ENCODE data around the gene SH2D1A.
"Not testable (repeated sequence)": the region's sequence is repeated elsewhere in the genome, so short reads cannot be mapped to it uniquely, and the experiment has no call there.

SH2D1A gene

GRCh38 chrX:124393659-124394058, 47.3 kb downstream of the SH2D1A start:
- no peak for TF ChIP-seq CTCF (IDR thresholded peaks at IDR 0.05; ENCODE audit: low read depth, low read length)
- no peak overlapping the region for H3K4me3 ChIP-seq (replicated peaks in 1 of 2; ENCODE audit: low read depth in 2 of 2, low read length in 2 of 2)
- DNase-seq (ENCODE audit: low read depth in 2 of 2) = no peak

GRCh38 chrX:124395145-124395880, 49.0 kb downstream of the SH2D1A start:
- DNase-seq (ENCODE audit: low read depth in 2 of 2) = no peak
- H3K4me3 ChIP-seq (replicated peaks in 1 of 2; ENCODE audit: low read depth in 2 of 2, low read length in 2 of 2) = no peak overlapping the region
- no peak for TF ChIP-seq CTCF (IDR thresholded peaks at IDR 0.05; ENCODE audit: low read depth, low read length)

- no peak for DNase-seq (ENCODE audit: low read depth in 2 of 2)
Measured at GRCh38 chrX:124401696-124402095, 55.3 kb downstream of the SH2D1A start.

GRCh38 chrX:124405868-124406267, 59.5 kb downstream of the SH2D1A start:
- H3K4me3 ChIP-seq (replicated peaks in 1 of 2; ENCODE audit: low read depth in 2 of 2, low read length in 2 of 2) = no peak overlapping the region
- DNase-seq (ENCODE audit: low read depth in 2 of 2) = no peak
- TF ChIP-seq CTCF (IDR thresholded peaks at IDR 0.05; ENCODE audit: low read depth, low read length) = no peak

More at GRCh38 chrX:124401696-124402095, 55.3 kb downstream of the SH2D1A start:
- H3K4me3 ChIP-seq (replicated peaks in 1 of 2; ENCODE audit: low read depth in 2 of 2, low read length in 2 of 2) = no peak overlapping the region
- no peak for TF ChIP-seq CTCF (IDR thresholded peaks at IDR 0.05; ENCODE audit: low read depth, low read length)

GRCh38 chrX:124406294-124407014, 60.1 kb downstream of the SH2D1A start:
- no peak overlapping the region for H3K4me3 ChIP-seq (replicated peaks in 1 of 2; ENCODE audit: low read depth in 2 of 2, low read length in 2 of 2)
- TF ChIP-seq CTCF (IDR thresholded peaks at IDR 0.05; ENCODE audit: low read depth, low read length) = peak; percentile 37
- DNase-seq (ENCODE audit: low read depth in 2 of 2) = peak; percentile 68 to 86

GRCh38 chrX:124407226-124407625, 60.9 kb downstream of the SH2D1A start:
- TF ChIP-seq CTCF (IDR thresholded peaks at IDR 0.05; ENCODE audit: low read depth, low read length) = no peak
- H3K4me3 ChIP-seq (replicated peaks in 1 of 2; ENCODE audit: low read depth in 2 of 2, low read length in 2 of 2) = no peak overlapping the region
- no peak for DNase-seq (ENCODE audit: low read depth in 2 of 2)

GRCh38 chrX:124408380-124408779, 62.0 kb downstream of the SH2D1A start:
- not testable (repeated sequence) for DNase-seq (ENCODE audit: low read depth in 2 of 2)

More at GRCh38 chrX:124408380-124408779, 62.0 kb downstream of the SH2D1A start:
- H3K4me3 ChIP-seq (replicated peaks in 1 of 2; ENCODE audit: low read depth in 2 of 2, low read length in 2 of 2) = not testable (repeated sequence)

All from cardiac fibroblast (primary cell).